Measurements from ENCODE around the gene AGMAT. TPM values are rescaled to one million over a fixed set of nuclear protein-coding genes. Genes with fewer than 3 reads are reported as not detected.

The AGMAT gene
- total RNA-seq, 2 donors from 2014 or later, result 9.7 to 16.6 TPM

GRCh38 chr1:15558516-15558915 is 26.3 kb downstream of the AGMAT start:
- H3K4me1 Mint-ChIP-seq, result no peaks in the 10 kb centered on the region
- H3K4me3 Mint-ChIP-seq, result no peak overlapping the region
- no peak overlapping the region for H3K27ac Mint-ChIP-seq
- peaks cover 58% of the 10 kb centered on the region for H3K36me3 Mint-ChIP-seq (ENCODE audit: low read depth)
- no peaks in the 10 kb centered on the region for H3K9me3 Mint-ChIP-seq
- no peaks in the 10 kb centered on the region for H3K27me3 Mint-ChIP-seq
- ATAC-seq (replicated peaks), result no peak

GRCh38 chr1:15557594-15557993 is 27.3 kb downstream of the AGMAT start:
- Mint-ChIP-seq H3K4me1 (no peaks in the 10 kb centered on the region), H3K27me3 (no peaks in the 10 kb centered on the region), H3K9me3 (no peaks in the 10 kb centered on the region), H3K36me3 (ENCODE audit: low read depth) (peaks cover 55% of the 10 kb centered on the region), H3K4me3 (no peak overlapping the region), H3K27ac (no peak overlapping the region)
- ATAC-seq (replicated peaks), result no peak

- Mint-ChIP-seq H3K27me3 (no peaks in the 10 kb centered on the region), H3K36me3 (ENCODE audit: low read depth) (peaks cover 49% of the 10 kb centered on the region), H3K9me3 (no peaks in the 10 kb centered on the region), H3K4me1 (no peaks in the 10 kb centered on the region), H3K4me3 (no peak overlapping the region), H3K27ac (no peak overlapping the region)
- no peak for ATAC-seq (replicated peaks)
These were observed 27.8 kb downstream of the AGMAT start for GRCh38 chr1:15557008-15557407.

GRCh38 chr1:15550573-15550972 is 34.3 kb downstream of the AGMAT start:
- no peaks in the 10 kb centered on the region for H3K9me3 Mint-ChIP-seq
- no peak for ATAC-seq (replicated peaks)
- H3K27me3 Mint-ChIP-seq, result no peaks in the 10 kb centered on the region
- peaks cover 54% of the 10 kb centered on the region for H3K36me3 Mint-ChIP-seq (ENCODE audit: low read depth)
- H3K4me3 Mint-ChIP-seq, result no peak overlapping the region
- H3K4me1 Mint-ChIP-seq, result no peaks in the 10 kb centered on the region
- no peak overlapping the region for H3K27ac Mint-ChIP-seq

- Mint-ChIP-seq H3K27me3 (no peaks in the 10 kb centered on the region), H3K9me3 (no peaks in the 10 kb centered on the region), H3K27ac (no peak overlapping the region), H3K4me1 (no peaks in the 10 kb centered on the region), H3K36me3 (ENCODE audit: low read depth) (peaks cover 82% of the 10 kb centered on the region), H3K4me3 (no peak overlapping the region)
- no peak for ATAC-seq (replicated peaks)
These were observed 38.2 kb downstream of the AGMAT start for GRCh38 chr1:15546641-15547040.

GRCh38 chr1:15543589-15544568 is 41.0 kb downstream of the AGMAT start:
- H3K27me3 Mint-ChIP-seq, result no peaks in the 10 kb centered on the region

GRCh38 chr1:15543251-15543588 is 41.6 kb downstream of the AGMAT start:
- Mint-ChIP-seq H3K9me3 (no peaks in the 10 kb centered on the region), H3K4me1 (no peaks in the 10 kb centered on the region), H3K27me3 (no peaks in the 10 kb centered on the region), H3K27ac (no peak overlapping the region), H3K4me3 (no peak overlapping the region), H3K36me3 (ENCODE audit: low read depth) (peaks cover 86% of the 10 kb centered on the region)
- ATAC-seq (replicated peaks), result no peak

More at GRCh38 chr1:15543589-15544568, 41.0 kb downstream of the AGMAT start:
- no peak overlapping the region for H3K4me3 Mint-ChIP-seq
- peaks cover 82% of the 10 kb centered on the region for H3K36me3 Mint-ChIP-seq (ENCODE audit: low read depth)
- H3K4me1 Mint-ChIP-seq, result no peaks in the 10 kb centered on the region
- H3K9me3 Mint-ChIP-seq, result no peaks in the 10 kb centered on the region
- ATAC-seq (replicated peaks), result no peak
- H3K27ac Mint-ChIP-seq, result no peak overlapping the region

GRCh38 chr1:15542388-15543250 is 42.2 kb downstream of the AGMAT start:
- Mint-ChIP-seq H3K27me3 (no peaks in the 10 kb centered on the region), H3K9me3 (no peaks in the 10 kb centered on the region), H3K36me3 (ENCODE audit: low read depth) (peaks cover 86% of the 10 kb centered on the region), H3K4me3 (no peak overlapping the region), H3K4me1 (no peaks in the 10 kb centered on the region), H3K27ac (no peak overlapping the region)
- ATAC-seq (replicated peaks), result no peak

GRCh38 chr1:15541231-15541792 is 43.5 kb downstream of the AGMAT start:
- Mint-ChIP-seq H3K9me3 (no peaks in the 10 kb centered on the region), H3K4me1 (no peaks in the 10 kb centered on the region), H3K27ac (no peak overlapping the region), H3K36me3 (ENCODE audit: low read depth) (peaks cover 86% of the 10 kb centered on the region), H3K27me3 (no peaks in the 10 kb centered on the region), H3K4me3 (no peak overlapping the region)
- ATAC-seq (replicated peaks), result no peak

- Mint-ChIP-seq H3K27ac (no peak overlapping the region), H3K4me1 (no peaks in the 10 kb centered on the region), H3K27me3 (no peaks in the 10 kb centered on the region), H3K4me3 (no peak overlapping the region), H3K9me3 (no peaks in the 10 kb centered on the region), H3K36me3 (ENCODE audit: low read depth) (peaks cover 86% of the 10 kb centered on the region)
- no peak for ATAC-seq (replicated peaks)
These were observed 44.7 kb downstream of the AGMAT start for GRCh38 chr1:15540186-15540585.

- Mint-ChIP-seq H3K4me1 (no peaks in the 10 kb centered on the region), H3K27ac (no peak overlapping the region), H3K36me3 (ENCODE audit: low read depth) (peaks cover 75% of the 10 kb centered on the region), H3K4me3 (no peak overlapping the region), H3K9me3 (no peaks in the 10 kb centered on the region), H3K27me3 (no peaks in the 10 kb centered on the region)
- no peak for ATAC-seq (replicated peaks)
These were observed 46.1 kb downstream of the AGMAT start for GRCh38 chr1:15538771-15539170.

GRCh38 chr1:15531682-15532081 is 53.2 kb downstream of the AGMAT start:
- H3K4me3 Mint-ChIP-seq, result peak overlapping the region; percentile 30

GRCh38 chr1:15531003-15531402 is 53.8 kb downstream of the AGMAT start:
- Mint-ChIP-seq H3K4me1 (peaks cover 20% of the 10 kb centered on the region), H3K9me3 (no peaks in the 10 kb centered on the region), H3K27ac (no peak overlapping the region), H3K27me3 (no peaks in the 10 kb centered on the region), H3K36me3 (ENCODE audit: low read depth) (peaks cover 39% of the 10 kb centered on the region), H3K4me3 (no peak overlapping the region)
- ATAC-seq (replicated peaks), result no peak

More at GRCh38 chr1:15531682-15532081, 53.2 kb downstream of the AGMAT start:
- Mint-ChIP-seq H3K27ac (peak overlapping the region; percentile 48), H3K9me3 (no peaks in the 10 kb centered on the region), H3K27me3 (no peaks in the 10 kb centered on the region), H3K36me3 (ENCODE audit: low read depth) (peaks cover 41% of the 10 kb centered on the region), H3K4me1 (peaks cover 14% of the 10 kb centered on the region)
- peak; percentile 49 for ATAC-seq (replicated peaks)

GRCh38 chr1:15526490-15527339 is 58.1 kb downstream of the AGMAT start, which contains the start of gene DNAJC16:
DNAJC16 (plus strand) TSS chr1:15526848; CDS start chr1:15529106, 2,258 bp downstream.
- peaks cover 28% of the 10 kb centered on the region for H3K4me1 Mint-ChIP-seq
- H3K27ac Mint-ChIP-seq, result peak within 1 kb of the TSS; percentile 92
- peaks cover 23% of the 10 kb centered on the region for H3K36me3 Mint-ChIP-seq (ENCODE audit: low read depth)
- H3K9me3 Mint-ChIP-seq, result no peaks in the 10 kb centered on the region
- no peaks in the 10 kb centered on the region for H3K27me3 Mint-ChIP-seq
- ATAC-seq (replicated peaks), result peak; percentile 63
- peak within 1 kb of the TSS; percentile 91 for H3K4me3 Mint-ChIP-seq
